Osteocyte (in vitro differentiated cells): ENCODE measurements around the gene RNF151. TPM values are rescaled to one million over a fixed set of nuclear protein-coding genes. Genes with fewer than 3 reads are reported as not detected.
"Not testable (repeated sequence)": the region's sequence is repeated elsewhere in the genome, so short reads cannot be mapped to it uniquely, and the experiment has no call there.

Source experiments
- DNase-seq: peaks from one replicate; pipeline ENCODE4 v3.0.0; 2021; ENCODE audit warnings: mixed read lengths; ENCODE audit not compliant: unreplicated experiment; ENCODE audit errors: extremely low spot score
- H3K27ac Mint-ChIP-seq: one replicate; pipeline ENCODE4 v1.8.0; 2021; ENCODE audit warnings: mild to moderate bottlenecking, mixed read lengths; ENCODE audit not compliant: unreplicated experiment
- H3K27me3 Mint-ChIP-seq: one replicate; pipeline ENCODE4 v1.8.0; 2021; ENCODE audit warnings: mixed read lengths; ENCODE audit not compliant: unreplicated experiment
- H3K36me3 Mint-ChIP-seq: one replicate; pipeline ENCODE4 v1.8.0; 2021; ENCODE audit warnings: mixed read lengths; ENCODE audit not compliant: unreplicated experiment
- H3K4me1 Mint-ChIP-seq: one replicate; pipeline ENCODE4 v1.8.0; 2021; ENCODE audit warnings: mixed read lengths; ENCODE audit not compliant: unreplicated experiment
- H3K4me3 Mint-ChIP-seq: one replicate; pipeline ENCODE4 v1.8.0; 2021; ENCODE audit warnings: mild to moderate bottlenecking, moderate library complexity, mixed read lengths; ENCODE audit not compliant: unreplicated experiment
- H3K9me3 Mint-ChIP-seq: one replicate; pipeline ENCODE4 v1.8.0; 2021; ENCODE audit warnings: mixed read lengths; ENCODE audit not compliant: unreplicated experiment
- total RNA-seq: library from RNA; stranded (reverse); gene quantifications from 2 replicates; pipeline ENCODE4 v1.2.1, GENCODE V29; 2021
- TF ChIP-seq, protein P1 (sequence below): fragments of 200-600 bp; sonication (generic); IDR thresholded peaks from 2 replicates; pipeline ENCODE4 v1.5.0; 2021; ENCODE audit warnings: antibody characterized with exemption, mild to moderate bottlenecking, moderate library complexity

Gene RNF151
- total RNA-seq, 1 donor from 2014 or later, result 0.46 TPM

DNA sequence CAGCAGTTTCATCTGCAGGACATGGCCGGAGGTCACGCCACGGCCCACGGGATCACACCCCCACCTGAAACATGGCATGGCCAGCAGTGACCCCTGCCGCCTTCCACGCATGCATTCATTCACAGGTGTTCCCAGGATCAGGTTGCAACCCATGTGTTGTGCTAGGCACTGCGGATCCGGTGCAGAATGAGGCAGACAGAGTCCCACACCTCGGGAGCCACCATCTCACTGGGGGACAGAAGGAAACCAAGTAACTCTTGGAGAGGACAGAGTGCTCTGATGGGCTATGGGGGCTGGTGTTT lies 19.3 kb upstream of the RNF151 start:
- H3K27ac Mint-ChIP-seq, result no peak overlapping the region
- TF ChIP-seq, protein P1, sequence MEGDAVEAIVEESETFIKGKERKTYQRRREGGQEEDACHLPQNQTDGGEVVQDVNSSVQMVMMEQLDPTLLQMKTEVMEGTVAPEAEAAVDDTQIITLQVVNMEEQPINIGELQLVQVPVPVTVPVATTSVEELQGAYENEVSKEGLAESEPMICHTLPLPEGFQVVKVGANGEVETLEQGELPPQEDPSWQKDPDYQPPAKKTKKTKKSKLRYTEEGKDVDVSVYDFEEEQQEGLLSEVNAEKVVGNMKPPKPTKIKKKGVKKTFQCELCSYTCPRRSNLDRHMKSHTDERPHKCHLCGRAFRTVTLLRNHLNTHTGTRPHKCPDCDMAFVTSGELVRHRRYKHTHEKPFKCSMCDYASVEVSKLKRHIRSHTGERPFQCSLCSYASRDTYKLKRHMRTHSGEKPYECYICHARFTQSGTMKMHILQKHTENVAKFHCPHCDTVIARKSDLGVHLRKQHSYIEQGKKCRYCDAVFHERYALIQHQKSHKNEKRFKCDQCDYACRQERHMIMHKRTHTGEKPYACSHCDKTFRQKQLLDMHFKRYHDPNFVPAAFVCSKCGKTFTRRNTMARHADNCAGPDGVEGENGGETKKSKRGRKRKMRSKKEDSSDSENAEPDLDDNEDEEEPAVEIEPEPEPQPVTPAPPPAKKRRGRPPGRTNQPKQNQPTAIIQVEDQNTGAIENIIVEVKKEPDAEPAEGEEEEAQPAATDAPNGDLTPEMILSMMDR, result no peak
- H3K36me3 Mint-ChIP-seq, result no peaks in the 10 kb centered on the region
- DNase-seq, result no peak
- H3K4me3 Mint-ChIP-seq, result no peak overlapping the region
- H3K9me3 Mint-ChIP-seq, result no peaks in the 10 kb centered on the region
- H3K27me3 Mint-ChIP-seq, result no peaks in the 10 kb centered on the region
- H3K4me1 Mint-ChIP-seq, result peaks cover 9% of the 10 kb centered on the region

DNA sequence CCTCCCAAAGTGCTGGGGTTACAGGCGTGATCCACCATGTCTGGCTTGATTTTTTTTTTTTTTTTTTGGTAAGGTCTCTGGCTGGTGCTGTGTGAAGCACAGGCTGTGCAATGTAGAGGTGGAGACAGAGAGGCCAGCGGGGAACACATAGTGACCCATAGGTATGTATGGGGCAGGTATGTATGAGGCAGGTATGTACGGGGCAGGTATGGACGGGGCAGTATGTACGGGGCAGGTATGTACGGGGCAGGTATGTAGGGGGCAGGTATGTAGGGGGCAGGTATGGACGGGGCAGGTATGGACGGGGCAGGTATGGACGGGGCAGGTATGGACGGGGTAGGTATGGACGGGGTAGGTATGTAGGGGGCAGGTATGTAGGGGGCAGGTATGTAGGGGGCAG lies 17.1 kb upstream of the RNF151 start:
- H3K4me3 Mint-ChIP-seq, result no peak overlapping the region
- H3K9me3 Mint-ChIP-seq, result no peaks in the 10 kb centered on the region
- H3K27ac Mint-ChIP-seq, result no peak overlapping the region
- no peaks in the 10 kb centered on the region for H3K4me1 Mint-ChIP-seq
- TF ChIP-seq, protein P1, result no peak
- no peaks in the 10 kb centered on the region for H3K27me3 Mint-ChIP-seq
- no peaks in the 10 kb centered on the region for H3K36me3 Mint-ChIP-seq
- no peak for DNase-seq

DNA sequence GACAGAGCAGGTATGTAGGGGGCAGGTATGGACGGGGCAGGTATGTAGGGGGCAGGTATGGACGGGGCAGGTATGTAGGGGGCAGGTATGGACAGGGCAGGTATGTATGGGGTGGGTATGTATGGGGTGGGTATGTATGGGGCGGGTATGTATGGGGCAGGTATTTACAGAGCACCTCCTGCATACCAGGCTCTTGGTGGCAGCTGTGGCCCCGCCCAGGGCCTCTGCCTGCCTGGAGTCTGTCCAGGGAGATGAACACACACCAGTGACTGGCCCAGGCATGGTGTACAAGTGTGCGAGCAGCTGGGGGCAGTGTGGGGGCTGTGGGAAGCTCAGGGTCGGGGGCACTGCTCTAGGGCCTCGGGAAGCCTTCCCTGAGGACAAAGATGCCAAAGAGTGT lies 16.6 kb upstream of the RNF151 start:
- Mint-ChIP-seq H3K4me1 (no peaks in the 10 kb centered on the region), H3K27me3 (no peaks in the 10 kb centered on the region), H3K27ac (no peak overlapping the region), H3K4me3 (no peak overlapping the region), H3K9me3 (no peaks in the 10 kb centered on the region), H3K36me3 (no peaks in the 10 kb centered on the region)
- DNase-seq, result no peak
- TF ChIP-seq, protein P1, result no peak

DNA sequence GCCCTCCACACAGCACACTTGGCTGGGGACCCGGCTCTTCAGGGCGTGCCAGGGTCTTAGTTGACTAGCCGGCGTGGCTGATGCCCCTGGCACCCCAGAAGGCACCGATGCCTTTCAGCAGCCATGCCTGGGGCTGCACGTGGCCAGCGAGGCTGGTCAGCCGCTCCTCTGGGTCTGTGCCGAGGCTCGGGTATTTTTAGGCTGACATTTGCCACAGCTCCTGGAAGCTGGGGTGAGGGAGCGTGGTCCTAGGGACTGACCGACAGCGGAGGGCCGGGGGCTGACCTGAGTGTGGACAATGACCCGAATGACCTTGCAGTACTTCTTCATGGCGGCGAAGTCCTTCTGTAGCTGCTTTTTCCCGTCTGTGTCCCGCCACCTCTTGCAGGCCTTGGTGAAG lies 16.1 kb upstream of the RNF151 start:
- Mint-ChIP-seq H3K27me3 (no peaks in the 10 kb centered on the region), H3K4me3 (no peak overlapping the region), H3K36me3 (no peaks in the 10 kb centered on the region), H3K4me1 (no peaks in the 10 kb centered on the region), H3K9me3 (no peaks in the 10 kb centered on the region), H3K27ac (no peak overlapping the region)
- TF ChIP-seq, protein P1, result no peak
- no peak for DNase-seq

DNA sequence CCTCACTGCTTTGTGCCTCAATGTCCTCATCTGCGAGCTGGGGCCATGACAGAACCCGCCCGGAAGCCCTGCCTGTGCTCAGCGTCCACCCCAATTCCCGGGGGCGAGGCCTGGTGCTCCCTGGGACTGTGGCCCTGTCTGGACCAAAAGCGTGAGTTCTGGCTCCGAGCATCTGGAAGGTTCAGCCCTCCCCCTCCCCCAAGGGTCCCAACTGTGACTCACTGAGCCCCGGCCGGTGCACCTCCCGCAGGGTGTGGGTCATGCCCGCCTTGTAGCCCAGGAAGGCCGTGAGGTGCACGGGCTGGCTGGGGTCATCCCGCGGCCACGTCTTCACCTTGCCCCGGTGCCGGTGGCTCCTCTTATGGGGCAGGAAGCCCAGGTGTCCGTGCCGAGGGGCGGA lies 12.9 kb upstream of the RNF151 start:
- no peak overlapping the region for H3K4me3 Mint-ChIP-seq
- TF ChIP-seq, protein P1, result no peak
- no peak for DNase-seq
- no peak overlapping the region for H3K27ac Mint-ChIP-seq
- H3K9me3 Mint-ChIP-seq, result no peaks in the 10 kb centered on the region
- H3K36me3 Mint-ChIP-seq, result no peaks in the 10 kb centered on the region
- H3K4me1 Mint-ChIP-seq, result no peaks in the 10 kb centered on the region
- H3K27me3 Mint-ChIP-seq, result no peaks in the 10 kb centered on the region

DNA sequence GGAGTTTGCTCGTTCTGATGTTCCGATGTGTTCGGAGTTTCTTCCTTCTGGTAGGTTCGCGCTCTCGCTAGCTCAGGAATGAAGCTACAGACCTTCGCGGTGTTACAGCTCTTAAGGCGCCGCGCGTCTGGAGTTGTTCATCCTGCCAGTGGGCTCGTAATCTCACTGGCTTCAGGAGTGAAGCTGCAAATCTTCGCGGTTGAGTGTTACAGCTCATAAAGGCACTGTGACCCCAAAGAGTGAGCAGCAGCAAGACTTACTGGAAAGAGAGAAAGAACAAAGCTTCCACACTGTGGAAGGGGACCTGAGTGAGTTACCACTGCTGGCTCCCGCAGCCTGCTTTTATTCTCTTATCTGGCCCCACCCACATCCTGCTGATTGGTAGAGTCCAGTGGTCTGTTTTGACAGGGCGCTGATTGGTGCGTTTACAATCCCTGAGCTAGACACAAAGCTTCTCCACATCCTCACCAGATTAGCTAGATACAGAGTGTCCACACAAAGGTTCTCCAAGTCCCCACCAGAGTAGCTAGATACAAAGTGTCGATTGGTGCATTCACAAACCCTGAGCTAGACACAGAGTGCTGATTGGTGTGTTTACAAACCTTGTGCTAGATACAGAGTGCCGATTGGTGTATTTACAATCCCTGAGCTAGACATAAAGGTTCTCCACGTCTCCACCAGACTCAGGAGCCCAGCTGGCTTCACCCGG lies 9.1 kb upstream of the RNF151 start:
- not testable (repeated sequence) for H3K27ac Mint-ChIP-seq, H3K27me3 Mint-ChIP-seq, H3K36me3 Mint-ChIP-seq, DNase-seq, H3K4me3 Mint-ChIP-seq, H3K9me3 Mint-ChIP-seq
- peaks cover 21% of the 10 kb centered on the region for H3K4me1 Mint-ChIP-seq

DNA sequence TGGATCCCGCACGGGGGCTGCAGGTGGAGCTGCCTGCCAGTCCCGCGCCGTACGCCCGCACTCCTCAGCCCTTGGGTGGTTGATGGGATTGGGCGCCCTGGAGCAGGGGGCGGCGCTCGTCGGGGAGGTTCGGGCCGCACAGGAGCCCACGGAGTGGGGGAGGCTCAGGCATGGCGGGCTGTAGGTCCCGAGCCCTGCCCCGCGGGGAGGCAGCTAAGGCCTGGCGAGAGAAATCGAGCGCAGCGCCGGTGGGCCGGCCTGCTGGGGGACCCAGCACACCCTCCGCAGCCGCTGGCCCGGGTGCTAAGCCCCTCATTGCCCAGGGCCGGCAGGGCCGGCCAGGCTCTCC lies 8.5 kb upstream of the RNF151 start:
- H3K9me3 Mint-ChIP-seq, H3K36me3 Mint-ChIP-seq, DNase-seq, H3K4me3 Mint-ChIP-seq, H3K27me3 Mint-ChIP-seq, H3K27ac Mint-ChIP-seq: not testable (repeated sequence)
- peaks cover 25% of the 10 kb centered on the region for H3K4me1 Mint-ChIP-seq
